IPS-20b (cell line): ENCODE results near the gene HPS4.
"Not testable (repeated sequence)": the region's sequence is repeated elsewhere in the genome, so short reads cannot be mapped to it uniquely, and the experiment has no call there.

Experiments
- H3K27ac ChIP-seq: one replicate; pipeline ENCODE4 v1.5.1; 2013; ENCODE audit warnings: low read length
- H3K27me3 ChIP-seq: 2 replicates; pipeline ENCODE4 v1.6.1; 2013; ENCODE audit warnings: mild to moderate bottlenecking, low read length, inconsistent platforms; ENCODE audit not compliant: insufficient read depth
- H3K36me3 ChIP-seq: 2 replicates; pipeline ENCODE4 v1.6.1; 2013; ENCODE audit warnings: low read depth, mild to moderate bottlenecking, inconsistent platforms, low read length, moderate library complexity; ENCODE audit not compliant: insufficient read depth
- H3K4me1 ChIP-seq: 2 replicates; pipeline ENCODE4 v1.6.1; 2013; ENCODE audit warnings: mild to moderate bottlenecking, control low read depth, inconsistent platforms, low read length, moderate library complexity; ENCODE audit not compliant: insufficient read depth
- H3K4me3 ChIP-seq: 2 replicates; pipeline ENCODE4 v1.5.1; 2013; ENCODE audit warnings: mild to moderate bottlenecking, low read length, inconsistent platforms
- H3K9ac ChIP-seq: 2 replicates; pipeline ENCODE4 v1.6.1; 2013; ENCODE audit warnings: low read depth, mild to moderate bottlenecking, inconsistent platforms, low read length, moderate library complexity
- H3K9me3 ChIP-seq: 2 replicates; pipeline ENCODE4 v1.6.1; 2013; ENCODE audit warnings: mild to moderate bottlenecking, low read depth, low read length, inconsistent platforms; ENCODE audit not compliant: insufficient read depth

The HPS4 gene

GRCh38 chr22:26447584-26448329, 35.8 kb downstream of the HPS4 start:
- Histone ChIP-seq H3K27ac (no peak overlapping the region), H3K27me3 (no peaks in the 10 kb centered on the region), H3K9me3 (no peaks in the 10 kb centered on the region), H3K9ac (no peak overlapping the region), H3K4me1 (no peaks in the 10 kb centered on the region), H3K4me3 (no peak overlapping the region), H3K36me3 (peaks cover 50% of the 10 kb centered on the region)

DNA sequence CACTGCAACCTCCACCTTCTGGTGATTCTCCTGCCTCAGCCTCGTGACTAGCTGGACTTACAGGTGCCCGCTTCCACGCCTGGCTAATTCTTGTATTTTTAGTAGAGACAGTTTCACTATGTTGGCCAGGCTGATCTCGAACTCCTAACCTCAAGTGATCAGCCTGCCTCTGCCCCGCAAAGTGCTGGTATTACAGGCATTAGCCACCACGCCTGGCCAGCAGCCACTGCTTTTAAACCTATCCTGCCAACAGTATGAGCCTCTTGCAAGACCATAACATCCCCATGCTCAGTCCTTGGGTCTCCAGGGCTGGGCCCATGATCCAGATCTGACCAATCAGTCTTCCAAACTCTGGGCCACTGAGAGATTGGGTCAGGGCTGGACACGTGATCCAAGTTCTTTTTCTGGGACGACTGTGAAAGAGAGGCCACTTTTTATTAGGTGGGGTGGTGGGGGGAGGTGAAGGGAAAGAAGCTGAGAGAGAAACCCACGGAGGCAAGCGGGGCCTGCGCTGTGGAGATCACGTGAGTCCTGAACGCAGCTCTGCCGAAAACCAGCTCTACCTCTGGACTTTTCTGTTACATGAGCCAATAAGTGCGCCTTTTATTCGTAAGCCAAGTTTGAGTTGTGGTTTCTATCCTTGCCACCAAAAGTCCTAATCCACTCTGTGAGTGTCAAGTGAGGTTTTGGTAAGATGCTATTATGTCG, 36.6 kb downstream of the HPS4 start:
- Histone ChIP-seq H3K9ac (no peak overlapping the region), H3K27me3 (no peaks in the 10 kb centered on the region), H3K4me3 (no peak overlapping the region), H3K27ac (no peak overlapping the region), H3K36me3 (peaks cover 42% of the 10 kb centered on the region), H3K9me3 (no peaks in the 10 kb centered on the region), H3K4me1 (no peaks in the 10 kb centered on the region)

- Histone ChIP-seq H3K36me3 (peaks cover 30% of the 10 kb centered on the region; the same call in 1 of the 2 replicates), H3K4me1 (no peaks in the 10 kb centered on the region), H3K9me3 (no peaks in the 10 kb centered on the region), H3K27me3 (no peaks in the 10 kb centered on the region), H3K4me3 (no peak overlapping the region), H3K9ac (no peak overlapping the region), H3K27ac (no peak overlapping the region)
These were observed 37.9 kb downstream of the HPS4 start for GRCh38 chr22:26445577-26446275.

DNA sequence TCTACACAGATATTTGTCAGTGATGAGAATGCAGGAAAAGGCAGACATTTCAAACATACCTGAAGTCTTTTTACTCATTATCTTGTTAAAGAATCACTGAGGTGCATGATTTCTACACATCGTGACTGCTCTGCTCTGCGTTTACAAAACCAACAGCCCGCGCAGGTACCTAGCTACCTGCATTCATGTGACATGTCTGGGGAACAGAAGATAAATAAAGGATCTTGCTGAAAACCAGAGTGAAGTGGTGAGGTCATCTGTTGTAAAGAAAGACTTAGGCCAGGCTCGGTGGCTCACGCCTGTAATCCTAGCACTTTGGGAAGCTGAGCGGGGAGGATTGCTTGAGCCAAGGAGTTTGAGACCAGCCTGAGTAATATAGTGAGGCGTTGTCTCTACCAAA, 38.8 kb downstream of the HPS4 start:
- Histone ChIP-seq H3K4me1 (no peaks in the 10 kb centered on the region), H3K9me3 (no peaks in the 10 kb centered on the region), H3K36me3 (peaks cover 20% of the 10 kb centered on the region; the same call in 1 of the 2 replicates), H3K9ac (no peak overlapping the region), H3K27me3 (no peaks in the 10 kb centered on the region), H3K27ac (no peak overlapping the region), H3K4me3 (no peak overlapping the region)

DNA sequence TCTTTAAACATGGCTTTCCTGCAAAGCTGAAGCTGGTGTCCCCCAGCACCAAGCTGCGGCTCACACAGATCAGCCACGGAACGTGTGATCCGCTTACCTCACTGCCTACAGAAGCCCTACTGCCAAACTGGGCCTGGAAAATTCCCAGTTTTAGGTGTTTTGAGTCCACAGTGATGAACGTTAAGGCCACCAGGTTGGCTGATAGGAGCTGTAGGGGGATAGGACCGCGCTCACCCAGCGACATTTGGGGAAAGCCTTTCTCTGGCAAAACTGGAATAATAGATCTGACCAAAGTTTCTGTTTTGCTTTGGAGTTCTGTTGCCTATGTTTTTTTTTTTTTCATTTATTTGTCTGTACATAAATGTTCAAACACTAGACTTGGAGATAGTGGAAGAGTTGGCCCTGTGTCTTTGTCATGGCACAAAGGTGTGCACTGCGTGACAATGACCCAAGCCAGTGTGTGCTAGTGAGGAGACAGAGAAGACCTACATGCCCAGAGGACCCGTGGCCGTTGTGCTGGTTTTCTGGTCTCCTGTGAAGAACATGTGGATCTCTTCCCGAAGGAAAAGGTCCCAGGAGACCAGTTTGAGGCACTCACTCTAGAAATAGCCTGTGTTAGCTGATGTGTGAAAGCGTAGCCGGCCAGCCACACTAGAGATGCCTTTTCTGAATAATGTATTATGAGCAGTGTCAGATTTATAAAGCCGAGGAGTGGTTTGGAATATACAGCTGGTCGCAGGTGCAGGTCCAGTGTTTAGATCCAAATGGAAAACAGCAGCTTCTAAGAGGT, 39.5 kb downstream of the HPS4 start:
- H3K4me1 ChIP-seq: no peaks in the 10 kb centered on the region
- no peak overlapping the region; the same call in 1 of the 2 replicates for H3K9ac ChIP-seq
- no peak overlapping the region for H3K27ac ChIP-seq
- no peaks in the 10 kb centered on the region for H3K27me3 ChIP-seq
- no peaks in the 10 kb centered on the region for H3K9me3 ChIP-seq
- peaks cover 19% of the 10 kb centered on the region; the same call in 1 of the 2 replicates for H3K36me3 ChIP-seq
- H3K4me3 ChIP-seq: no peak overlapping the region

- Histone ChIP-seq H3K4me1 (no peaks in the 10 kb centered on the region), H3K36me3 (peaks cover 19% of the 10 kb centered on the region; the same call in 1 of the 2 replicates), H3K27me3 (no peaks in the 10 kb centered on the region), H3K9me3 (no peaks in the 10 kb centered on the region), H3K27ac (no peak overlapping the region), H3K9ac (no peak overlapping the region), H3K4me3 (no peak overlapping the region)
These were observed 41.4 kb downstream of the HPS4 start for GRCh38 chr22:26442086-26442756.

DNA sequence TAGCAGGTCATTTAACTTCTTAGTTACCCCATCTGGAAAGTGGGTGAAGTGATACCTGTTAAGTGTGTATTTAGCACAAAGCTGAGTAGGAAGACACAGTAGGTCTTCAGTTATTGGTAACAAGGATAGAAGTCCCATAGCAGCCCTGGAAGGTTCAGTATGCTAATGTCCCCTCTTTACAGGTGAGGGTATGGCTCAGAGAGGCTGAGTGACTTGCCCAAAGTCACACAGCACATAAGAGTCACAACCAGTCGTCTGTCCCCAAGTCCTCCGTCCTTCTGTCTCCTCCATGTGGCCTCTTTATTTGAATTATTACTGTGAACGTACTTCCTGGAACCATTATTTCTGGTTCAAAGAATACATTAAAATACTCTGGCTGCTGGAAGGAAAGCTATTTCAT, 44.0 kb downstream of the HPS4 start:
- no peak overlapping the region for H3K4me3 ChIP-seq

GRCh38 chr22:26438776-26439175, 44.8 kb downstream of the HPS4 start:
- not testable (repeated sequence) for H3K27ac ChIP-seq, H3K27me3 ChIP-seq, H3K4me3 ChIP-seq, H3K4me1 ChIP-seq, H3K9me3 ChIP-seq, H3K9ac ChIP-seq
- peaks cover 22% of the 10 kb centered on the region; the same call in 1 of the 2 replicates for H3K36me3 ChIP-seq

More for the DNA sequence above, 44.0 kb downstream of the HPS4 start:
- no peak overlapping the region for H3K27ac ChIP-seq
- peaks cover 23% of the 10 kb centered on the region; the same call in 1 of the 2 replicates for H3K36me3 ChIP-seq
- H3K27me3 ChIP-seq: no peaks in the 10 kb centered on the region
- no peak overlapping the region for H3K9ac ChIP-seq
- no peaks in the 10 kb centered on the region for H3K4me1 ChIP-seq
- no peaks in the 10 kb centered on the region for H3K9me3 ChIP-seq

- Histone ChIP-seq H3K9me3 (no peaks in the 10 kb centered on the region), H3K27ac (no peak overlapping the region), H3K36me3 (peaks cover 15% of the 10 kb centered on the region; the same call in 1 of the 2 replicates), H3K4me3 (no peak overlapping the region), H3K27me3 (no peaks in the 10 kb centered on the region), H3K4me1 (no peaks in the 10 kb centered on the region), H3K9ac (no peak overlapping the region)
These were observed 45.7 kb downstream of the HPS4 start for GRCh38 chr22:26437694-26438392.

- Histone ChIP-seq H3K9ac (no peak overlapping the region), H3K4me3 (no peak overlapping the region), H3K27me3 (no peaks in the 10 kb centered on the region), H3K4me1 (no peaks in the 10 kb centered on the region), H3K9me3 (no peaks in the 10 kb centered on the region), H3K27ac (no peak overlapping the region), H3K36me3 (peaks cover 15% of the 10 kb centered on the region; the same call in 1 of the 2 replicates)
These were observed 46.6 kb downstream of the HPS4 start for GRCh38 chr22:26436903-26437515.
